ENCODE results near the gene INAFM1. TPM values are rescaled to one million over a fixed set of nuclear protein-coding genes. Genes with fewer than 3 reads are reported as not detected.

Gene INAFM1
- total RNA-seq, 1 experiment from 2014 or later, result 8.1 TPM

DNA sequence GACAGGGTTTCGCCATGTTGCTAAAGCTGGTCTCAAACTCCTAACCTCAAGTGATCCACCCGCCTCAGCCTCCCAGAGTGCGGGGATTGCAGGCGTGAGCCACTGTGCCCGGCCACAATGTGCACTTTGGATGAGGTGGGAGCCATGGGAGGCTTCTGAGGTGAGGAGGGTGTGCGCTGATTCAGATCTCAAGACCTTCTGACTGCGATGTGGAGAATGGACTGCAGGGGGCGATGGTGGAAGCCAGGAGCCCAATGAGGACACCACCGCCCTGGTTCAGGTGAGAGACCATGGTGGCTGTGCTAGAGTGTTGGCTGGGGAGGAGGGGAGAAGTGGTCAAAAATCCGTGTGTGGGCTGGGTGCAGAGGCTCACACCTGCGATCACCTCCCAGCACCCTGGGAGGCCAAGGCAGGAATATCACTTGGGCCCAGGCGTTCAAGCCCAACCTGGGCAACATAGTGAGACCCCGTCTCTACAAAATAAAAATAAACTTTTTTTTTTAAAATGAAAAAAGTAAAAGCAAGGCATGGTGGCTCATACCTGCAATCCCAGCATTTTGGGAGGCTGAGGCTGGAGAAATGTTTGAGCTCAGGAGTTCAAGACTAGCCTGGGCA is 5.6 kb downstream of the INAFM1 start:
- H3K9me3 Mint-ChIP-seq, result no peaks in the 10 kb centered on the region
- peaks cover 5% of the 10 kb centered on the region; the same call in 1 of the 2 replicates for H3K4me1 Mint-ChIP-seq
- no peak overlapping the region for H3K27ac Mint-ChIP-seq
- ChIA-PET POLR2A (no interaction called here), CTCF (interaction anchor here (0.6 kb wide), 1 partner anchor 43 kb away, joined by 4 read pairs; no protein-coding TSS in a partner anchor)
- no peak overlapping the region for H3K4me3 Mint-ChIP-seq
- DNase-seq (ENCODE audit: low spot score) (peak; percentile 87), ATAC-seq (peak; percentile 80)
- TF ChIP-seq, protein P1, sequence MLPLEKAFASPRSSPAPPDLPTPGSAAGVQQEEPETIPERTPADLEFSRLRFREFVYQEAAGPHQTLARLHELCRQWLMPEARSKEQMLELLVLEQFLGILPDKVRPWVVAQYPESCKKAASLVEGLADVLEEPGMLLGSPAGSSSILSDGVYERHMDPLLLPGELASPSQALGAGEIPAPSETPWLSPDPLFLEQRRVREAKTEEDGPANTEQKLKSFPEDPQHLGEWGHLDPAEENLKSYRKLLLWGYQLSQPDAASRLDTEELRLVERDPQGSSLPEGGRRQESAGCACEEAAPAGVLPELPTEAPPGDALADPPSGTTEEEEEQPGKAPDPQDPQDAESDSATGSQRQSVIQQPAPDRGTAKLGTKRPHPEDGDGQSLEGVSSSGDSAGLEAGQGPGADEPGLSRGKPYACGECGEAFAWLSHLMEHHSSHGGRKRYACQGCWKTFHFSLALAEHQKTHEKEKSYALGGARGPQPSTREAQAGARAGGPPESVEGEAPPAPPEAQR (CRISPR knock-in tag; IDR thresholded peaks at IDR 0.05), result 0 out of 2 replicates have a peak, but pooled peaks have one; percentile 26
- TF ChIP-seq, protein P2, sequence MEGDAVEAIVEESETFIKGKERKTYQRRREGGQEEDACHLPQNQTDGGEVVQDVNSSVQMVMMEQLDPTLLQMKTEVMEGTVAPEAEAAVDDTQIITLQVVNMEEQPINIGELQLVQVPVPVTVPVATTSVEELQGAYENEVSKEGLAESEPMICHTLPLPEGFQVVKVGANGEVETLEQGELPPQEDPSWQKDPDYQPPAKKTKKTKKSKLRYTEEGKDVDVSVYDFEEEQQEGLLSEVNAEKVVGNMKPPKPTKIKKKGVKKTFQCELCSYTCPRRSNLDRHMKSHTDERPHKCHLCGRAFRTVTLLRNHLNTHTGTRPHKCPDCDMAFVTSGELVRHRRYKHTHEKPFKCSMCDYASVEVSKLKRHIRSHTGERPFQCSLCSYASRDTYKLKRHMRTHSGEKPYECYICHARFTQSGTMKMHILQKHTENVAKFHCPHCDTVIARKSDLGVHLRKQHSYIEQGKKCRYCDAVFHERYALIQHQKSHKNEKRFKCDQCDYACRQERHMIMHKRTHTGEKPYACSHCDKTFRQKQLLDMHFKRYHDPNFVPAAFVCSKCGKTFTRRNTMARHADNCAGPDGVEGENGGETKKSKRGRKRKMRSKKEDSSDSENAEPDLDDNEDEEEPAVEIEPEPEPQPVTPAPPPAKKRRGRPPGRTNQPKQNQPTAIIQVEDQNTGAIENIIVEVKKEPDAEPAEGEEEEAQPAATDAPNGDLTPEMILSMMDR (IDR thresholded peaks at IDR 0.05), result peak; percentile 46; the same call in 1 of the 2 replicates
- TF ChIP-seq, protein P3, sequence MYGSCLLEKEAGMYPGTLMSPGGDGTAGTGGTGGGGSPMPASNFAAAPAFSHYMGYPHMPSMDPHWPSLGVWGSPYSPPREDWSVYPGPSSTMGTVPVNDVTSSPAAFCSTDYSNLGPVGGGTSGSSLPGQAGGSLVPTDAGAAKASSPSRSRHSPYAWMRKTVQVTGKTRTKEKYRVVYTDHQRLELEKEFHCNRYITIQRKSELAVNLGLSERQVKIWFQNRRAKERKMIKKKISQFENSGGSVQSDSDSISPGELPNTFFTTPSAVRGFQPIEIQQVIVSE (CRISPR knock-in tag; IDR thresholded peaks at IDR 0.05; ENCODE audit: borderline replicate concordance), result no peak
- peak; percentile 87; the same call in 1 of the 2 replicates for TF ChIP-seq ZNF121 (CRISPR knock-in tag; IDR thresholded peaks at IDR 0.05)
- no peak for TF ChIP-seq IRF2 (CRISPR knock-in tag; IDR thresholded peaks at IDR 0.05; ENCODE audit: borderline replicate concordance, low read depth)
- TF ChIP-seq GTF2I (CRISPR knock-in tag; conservative IDR thresholded peaks at IDR 0.05), result peak; percentile 91
- peaks cover 21% of the 10 kb centered on the region for H3K27me3 Mint-ChIP-seq (ENCODE audit: low read depth)
- no peaks in the 10 kb centered on the region for H3K36me3 Mint-ChIP-seq

DNA sequence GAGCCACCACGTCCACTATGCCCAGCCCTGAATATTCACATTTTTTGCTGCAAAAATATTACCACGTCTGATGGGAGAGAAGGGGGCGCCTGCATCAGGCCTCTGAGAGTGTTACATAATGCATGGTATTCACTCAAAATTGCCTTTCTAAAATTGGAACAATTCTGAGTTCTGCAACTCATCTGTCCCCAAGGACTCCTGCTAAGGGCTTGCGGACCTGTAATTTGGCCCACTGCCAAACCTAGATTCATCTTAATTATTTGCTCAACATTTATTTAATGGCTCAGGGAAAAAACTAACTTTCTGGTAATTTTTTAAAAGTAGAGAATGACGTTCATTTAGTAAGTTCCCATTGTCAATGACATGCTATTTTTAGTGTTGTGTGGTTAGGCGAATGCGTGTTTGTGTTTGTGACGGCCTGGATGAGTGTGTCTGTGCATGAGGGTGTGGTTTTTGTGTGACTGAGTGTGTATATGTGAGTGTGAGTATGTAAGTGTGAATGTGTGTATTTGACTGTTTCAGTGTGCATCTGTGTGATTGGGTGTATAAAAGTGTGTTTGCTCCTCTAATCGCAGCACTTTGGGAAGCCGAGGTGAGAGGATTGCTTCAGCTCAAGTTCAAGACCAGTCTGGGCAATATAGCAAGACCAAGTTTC is 8.8 kb downstream of the INAFM1 start:
- Mint-ChIP-seq H3K27me3 (ENCODE audit: low read depth) (peaks cover 5% of the 10 kb centered on the region; the same call in 1 of the 2 replicates), H3K27ac (no peak overlapping the region), H3K36me3 (0 out of 2 replicates have a peak, but pooled peaks cover 2% of the 10 kb centered on the region), H3K9me3 (peaks cover 3% of the 10 kb centered on the region), H3K4me1 (no peaks in the 10 kb centered on the region), H3K4me3 (no peak overlapping the region)
- ChIA-PET POLR2A (no interaction called here), CTCF (interaction anchor here (0.6 to 2.5 kb wide), 6 partner anchors 9 to 158 kb away, joined by 3 to 18 read pairs (median 4); partner anchors contain the start of genes DHX34 and INAFM1)
- DNase-seq (ENCODE audit: low spot score), result no peak
- TF ChIP-seq, protein P4, sequence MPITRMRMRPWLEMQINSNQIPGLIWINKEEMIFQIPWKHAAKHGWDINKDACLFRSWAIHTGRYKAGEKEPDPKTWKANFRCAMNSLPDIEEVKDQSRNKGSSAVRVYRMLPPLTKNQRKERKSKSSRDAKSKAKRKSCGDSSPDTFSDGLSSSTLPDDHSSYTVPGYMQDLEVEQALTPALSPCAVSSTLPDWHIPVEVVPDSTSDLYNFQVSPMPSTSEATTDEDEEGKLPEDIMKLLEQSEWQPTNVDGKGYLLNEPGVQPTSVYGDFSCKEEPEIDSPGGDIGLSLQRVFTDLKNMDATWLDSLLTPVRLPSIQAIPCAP (CRISPR knock-in tag; IDR thresholded peaks at IDR 0.05), result no peak
- TF ChIP-seq ETV6 (CRISPR knock-in tag; IDR thresholded peaks at IDR 0.05) (no peak), ZBTB21 (CRISPR knock-in tag; IDR thresholded peaks at IDR 0.05; ENCODE audit: borderline replicate concordance) (no peak), CREB1 (CRISPR knock-in tag; IDR thresholded peaks at IDR 0.05) (no peak), NR3C1 (CRISPR knock-in tag; conservative IDR thresholded peaks at IDR 0.05; ENCODE audit: low read depth) (no peak), TP53 (CRISPR knock-in tag; IDR thresholded peaks at IDR 0.05) (no peak), ZNF121 (CRISPR knock-in tag; IDR thresholded peaks at IDR 0.05) (no peak), GTF2I (CRISPR knock-in tag; conservative IDR thresholded peaks at IDR 0.05) (no peak), MYBL2 (CRISPR knock-in tag; IDR thresholded peaks at IDR 0.05) (no peak), ELF4 (CRISPR knock-in tag; IDR thresholded peaks at IDR 0.05; ENCODE audit: low read depth) (no peak), SMAD4 (CRISPR knock-in tag; IDR thresholded peaks at IDR 0.05) (no peak), JAZF1 (CRISPR knock-in tag; IDR thresholded peaks at IDR 0.05) (no peak), ZNF263 (CRISPR knock-in tag; IDR thresholded peaks at IDR 0.05; ENCODE audit: low read depth) (no peak)
- TF ChIP-seq, protein P5, sequence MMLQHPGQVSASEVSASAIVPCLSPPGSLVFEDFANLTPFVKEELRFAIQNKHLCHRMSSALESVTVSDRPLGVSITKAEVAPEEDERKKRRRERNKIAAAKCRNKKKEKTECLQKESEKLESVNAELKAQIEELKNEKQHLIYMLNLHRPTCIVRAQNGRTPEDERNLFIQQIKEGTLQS (CRISPR knock-in tag; conservative IDR thresholded peaks at IDR 0.05), result no peak
- TF ChIP-seq, protein P6, sequence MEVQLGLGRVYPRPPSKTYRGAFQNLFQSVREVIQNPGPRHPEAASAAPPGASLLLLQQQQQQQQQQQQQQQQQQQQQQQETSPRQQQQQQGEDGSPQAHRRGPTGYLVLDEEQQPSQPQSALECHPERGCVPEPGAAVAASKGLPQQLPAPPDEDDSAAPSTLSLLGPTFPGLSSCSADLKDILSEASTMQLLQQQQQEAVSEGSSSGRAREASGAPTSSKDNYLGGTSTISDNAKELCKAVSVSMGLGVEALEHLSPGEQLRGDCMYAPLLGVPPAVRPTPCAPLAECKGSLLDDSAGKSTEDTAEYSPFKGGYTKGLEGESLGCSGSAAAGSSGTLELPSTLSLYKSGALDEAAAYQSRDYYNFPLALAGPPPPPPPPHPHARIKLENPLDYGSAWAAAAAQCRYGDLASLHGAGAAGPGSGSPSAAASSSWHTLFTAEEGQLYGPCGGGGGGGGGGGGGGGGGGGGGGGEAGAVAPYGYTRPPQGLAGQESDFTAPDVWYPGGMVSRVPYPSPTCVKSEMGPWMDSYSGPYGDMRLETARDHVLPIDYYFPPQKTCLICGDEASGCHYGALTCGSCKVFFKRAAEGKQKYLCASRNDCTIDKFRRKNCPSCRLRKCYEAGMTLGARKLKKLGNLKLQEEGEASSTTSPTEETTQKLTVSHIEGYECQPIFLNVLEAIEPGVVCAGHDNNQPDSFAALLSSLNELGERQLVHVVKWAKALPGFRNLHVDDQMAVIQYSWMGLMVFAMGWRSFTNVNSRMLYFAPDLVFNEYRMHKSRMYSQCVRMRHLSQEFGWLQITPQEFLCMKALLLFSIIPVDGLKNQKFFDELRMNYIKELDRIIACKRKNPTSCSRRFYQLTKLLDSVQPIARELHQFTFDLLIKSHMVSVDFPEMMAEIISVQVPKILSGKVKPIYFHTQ (CRISPR knock-in tag; IDR thresholded peaks at IDR 0.05), result no peak
- ATAC-seq, result no peak

Data from WTC11 (cell line).